OCI-LY3 (cell line): ENCODE results near the gene FAM117B.

Experiments used
- H2AFZ ChIP-seq: fragments of 200-600, 300-600 bp; shearing (Covaris generic); 2 replicates; pipeline ENCODE4 v1.6.0; 2014; ENCODE audit warnings: antibody characterized with exemption, low read depth, low read length
- H3K27ac ChIP-seq: fragments of 200-600, 300-600 bp; sonication (generic); 2 replicates; pipeline ENCODE4 v1.5.1; 2014; ENCODE audit warnings: mild to moderate bottlenecking, low read length, moderate library complexity, mixed read lengths
- H3K27me3 ChIP-seq: fragments of 200-600, 300-600 bp; sonication (generic); 2 replicates; pipeline ENCODE4 v1.6.1; 2014; ENCODE audit warnings: low read depth, low read length, mixed read lengths
- H3K36me3 ChIP-seq: fragments of 200-600, 300-600 bp; sonication (generic); replicated peaks from 2 replicates; pipeline ENCODE3; 2014; ENCODE audit warnings: low read depth, low read length, mixed read lengths
- H3K4me1 ChIP-seq: fragments of 300-600, 200-600 bp; sonication (generic); 2 replicates; pipeline ENCODE4 v1.6.1; 2014; ENCODE audit warnings: low read length, mixed read lengths
- H3K4me2 ChIP-seq: fragments of 200-600, 300-600 bp; sonication (generic); 2 replicates; pipeline ENCODE4 v1.6.1; 2014; ENCODE audit warnings: low read length, mixed read lengths
- H3K4me3 ChIP-seq: fragments of 300-600, 200-600 bp; sonication (generic); 2 replicates; pipeline ENCODE4 v1.5.1; 2014; ENCODE audit warnings: antibody characterized with exemption, mild to moderate bottlenecking, low read length, moderate library complexity
- H3K79me2 ChIP-seq: fragments of 300-600, 200-600 bp; shearing (Covaris generic); 2 replicates; pipeline ENCODE4 v1.6.1; 2014; ENCODE audit warnings: mild to moderate bottlenecking, low read length, mixed read lengths
- H3K9ac ChIP-seq: fragments of 300-600, 200-600 bp; shearing (Covaris generic); 2 replicates; pipeline ENCODE4 v1.6.0; 2014; ENCODE audit warnings: mild to moderate bottlenecking, low read length, moderate library complexity
- H3K9me3 ChIP-seq: fragments of 200-600, 300-600 bp; shearing (Covaris generic); 2 replicates; pipeline ENCODE4 v1.6.1; 2014; ENCODE audit warnings: low read length, mixed read lengths; ENCODE audit not compliant: insufficient read depth
- H4K20me1 ChIP-seq: fragments of 200-600, 300-600 bp; sonication (generic); 2 replicates; pipeline ENCODE4 v1.6.1; 2016; ENCODE audit warnings: low read length, mixed read lengths; ENCODE audit not compliant: insufficient read depth
- CTCF ChIP-seq: fragments of 200-600, 300-600 bp; sonication (generic); IDR thresholded peaks from 2 replicates; pipeline ENCODE4 v1.5.1; 2014; ENCODE audit warnings: antibody characterized with exemption, low read length, low read depth
- EZH2phosphoT487 ChIP-seq: fragments of 200-600 bp; shearing (Covaris generic); IDR thresholded peaks from 2 replicates; pipeline ENCODE4 v1.6.1; 2018; ENCODE audit warnings: antibody characterized with exemption, mixed run types, low read depth

Gene FAM117B

GRCh38 chr2:202634556-202635427 is at the start of gene FAM117B:
Gene FAM117B, plus strand, starts transcription at chr2:202634969. Its CDS starts 219 bp downstream, at chr2:202635188.
- H3K36me3 ChIP-seq = no peaks in the 10 kb centered on the region
- peak within 1 kb of the TSS; percentile 96 for H3K9ac ChIP-seq
- H3K9me3 ChIP-seq = no peaks in the 10 kb centered on the region
- peak within 1 kb of the TSS; percentile 96 for H3K4me3 ChIP-seq
- H3K4me2 ChIP-seq = peak within 1 kb of the TSS; percentile 88
- peaks cover 14% of the 10 kb centered on the region for H3K4me1 ChIP-seq
- no peaks in the 10 kb centered on the region for H3K27me3 ChIP-seq
- H4K20me1 ChIP-seq = peaks cover 18% of the 10 kb centered on the region; the same call in 1 of the 2 replicates
- H3K27ac ChIP-seq = peak within 1 kb of the TSS; percentile 87
- peaks cover 39% of the 10 kb centered on the region for H3K79me2 ChIP-seq
- peak within 1 kb of the TSS; percentile 54; the same call in 1 of the 2 replicates for H2AFZ ChIP-seq
- TF ChIP-seq EZH2phosphoT487 = no peak
- TF ChIP-seq CTCF = peak; percentile 13; the same call in 1 of the 2 replicates

- Histone ChIP-seq H2AFZ (peak overlapping the region; percentile 90), H3K4me3 (peak overlapping the region; percentile 55), H3K4me2 (peak overlapping the region; percentile 64)
Observed at GRCh38 chr2:202588647-202589581, 45.9 kb upstream of the FAM117B start.

GRCh38 chr2:202589582-202589949 is 45.2 kb upstream of the FAM117B start:
- H3K4me1 ChIP-seq = peaks cover 28% of the 10 kb centered on the region
- H3K27me3 ChIP-seq = no peaks in the 10 kb centered on the region
- no peak overlapping the region for H3K4me3 ChIP-seq
- no peaks in the 10 kb centered on the region for H4K20me1 ChIP-seq
- H3K79me2 ChIP-seq = no peaks in the 10 kb centered on the region
- TF ChIP-seq CTCF (no peak), EZH2phosphoT487 (no peak)
- no peak overlapping the region for H2AFZ ChIP-seq
- no peak overlapping the region for H3K27ac ChIP-seq
- H3K4me2 ChIP-seq = no peak overlapping the region
- no peaks in the 10 kb centered on the region for H3K9me3 ChIP-seq
- H3K9ac ChIP-seq = no peak overlapping the region; the same call in 1 of the 2 replicates
- H3K36me3 ChIP-seq = no peaks in the 10 kb centered on the region

More at GRCh38 chr2:202588647-202589581, 45.9 kb upstream of the FAM117B start:
- H3K79me2 ChIP-seq = no peaks in the 10 kb centered on the region
- no peaks in the 10 kb centered on the region for H3K9me3 ChIP-seq
- H3K27me3 ChIP-seq = no peaks in the 10 kb centered on the region
- H4K20me1 ChIP-seq = no peaks in the 10 kb centered on the region
- peak overlapping the region; percentile 32; the same call in 1 of the 2 replicates for H3K9ac ChIP-seq
- H3K36me3 ChIP-seq = no peaks in the 10 kb centered on the region
- peaks cover 26% of the 10 kb centered on the region for H3K4me1 ChIP-seq
- no peak overlapping the region for H3K27ac ChIP-seq
- TF ChIP-seq CTCF (peak; percentile 94), EZH2phosphoT487 (no peak)
